VCaP (cell line): ENCODE results near the gene EML3.
A peak's percentile ranks its signal among the peaks of the same experiment; 100 is the strongest.
"Not testable (repeated sequence)": the region's sequence is repeated elsewhere in the genome, so short reads cannot be mapped to it uniquely, and the experiment has no call there.

Experiments used
- H3K27ac ChIP-seq: fragments of 450-650 bp; 2 replicates; pipeline ENCODE4 v1.5.1; 2017
- TF ChIP-seq, protein P1 (sequence below): fragments of 450-650 bp; conservative IDR thresholded peaks from 2 replicates; pipeline ENCODE4 v1.5.1; 2017; ENCODE audit warnings: mild to moderate bottlenecking, moderate library complexity

EML3 gene

GRCh38 chr11:62569611-62570010, 43.0 kb downstream of the EML3 start:
- peak overlapping the region; percentile 21; the same call in 1 of the 2 replicates for H3K27ac ChIP-seq
- TF ChIP-seq, protein P1, sequence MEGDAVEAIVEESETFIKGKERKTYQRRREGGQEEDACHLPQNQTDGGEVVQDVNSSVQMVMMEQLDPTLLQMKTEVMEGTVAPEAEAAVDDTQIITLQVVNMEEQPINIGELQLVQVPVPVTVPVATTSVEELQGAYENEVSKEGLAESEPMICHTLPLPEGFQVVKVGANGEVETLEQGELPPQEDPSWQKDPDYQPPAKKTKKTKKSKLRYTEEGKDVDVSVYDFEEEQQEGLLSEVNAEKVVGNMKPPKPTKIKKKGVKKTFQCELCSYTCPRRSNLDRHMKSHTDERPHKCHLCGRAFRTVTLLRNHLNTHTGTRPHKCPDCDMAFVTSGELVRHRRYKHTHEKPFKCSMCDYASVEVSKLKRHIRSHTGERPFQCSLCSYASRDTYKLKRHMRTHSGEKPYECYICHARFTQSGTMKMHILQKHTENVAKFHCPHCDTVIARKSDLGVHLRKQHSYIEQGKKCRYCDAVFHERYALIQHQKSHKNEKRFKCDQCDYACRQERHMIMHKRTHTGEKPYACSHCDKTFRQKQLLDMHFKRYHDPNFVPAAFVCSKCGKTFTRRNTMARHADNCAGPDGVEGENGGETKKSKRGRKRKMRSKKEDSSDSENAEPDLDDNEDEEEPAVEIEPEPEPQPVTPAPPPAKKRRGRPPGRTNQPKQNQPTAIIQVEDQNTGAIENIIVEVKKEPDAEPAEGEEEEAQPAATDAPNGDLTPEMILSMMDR: no peak

GRCh38 chr11:62567018-62567633, 45.4 kb downstream of the EML3 start:
- peak overlapping the region; percentile 39 for H3K27ac ChIP-seq
- TF ChIP-seq, protein P1: no peak

DNA sequence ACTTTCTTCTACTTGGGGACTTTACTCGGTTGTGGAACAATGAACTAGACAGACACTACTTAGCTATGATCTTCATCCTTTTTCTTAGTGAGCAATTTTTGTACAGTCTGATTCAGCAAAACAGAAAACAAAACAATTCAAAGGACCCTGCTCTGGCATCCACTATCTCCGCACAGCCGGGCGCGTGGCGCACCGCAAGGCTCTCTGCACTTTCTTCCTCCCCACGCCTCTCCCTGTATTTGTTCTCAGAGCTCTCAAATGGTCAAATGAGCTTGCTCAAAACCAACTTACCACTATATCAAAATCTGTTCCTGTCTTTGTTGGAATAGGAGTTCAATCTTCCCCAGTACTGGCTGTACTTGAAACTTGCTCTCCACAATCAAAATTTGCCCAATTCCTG, 46.3 kb downstream of the EML3 start:
- peak overlapping the region; percentile 39 for H3K27ac ChIP-seq
- TF ChIP-seq, protein P1: no peak

DNA sequence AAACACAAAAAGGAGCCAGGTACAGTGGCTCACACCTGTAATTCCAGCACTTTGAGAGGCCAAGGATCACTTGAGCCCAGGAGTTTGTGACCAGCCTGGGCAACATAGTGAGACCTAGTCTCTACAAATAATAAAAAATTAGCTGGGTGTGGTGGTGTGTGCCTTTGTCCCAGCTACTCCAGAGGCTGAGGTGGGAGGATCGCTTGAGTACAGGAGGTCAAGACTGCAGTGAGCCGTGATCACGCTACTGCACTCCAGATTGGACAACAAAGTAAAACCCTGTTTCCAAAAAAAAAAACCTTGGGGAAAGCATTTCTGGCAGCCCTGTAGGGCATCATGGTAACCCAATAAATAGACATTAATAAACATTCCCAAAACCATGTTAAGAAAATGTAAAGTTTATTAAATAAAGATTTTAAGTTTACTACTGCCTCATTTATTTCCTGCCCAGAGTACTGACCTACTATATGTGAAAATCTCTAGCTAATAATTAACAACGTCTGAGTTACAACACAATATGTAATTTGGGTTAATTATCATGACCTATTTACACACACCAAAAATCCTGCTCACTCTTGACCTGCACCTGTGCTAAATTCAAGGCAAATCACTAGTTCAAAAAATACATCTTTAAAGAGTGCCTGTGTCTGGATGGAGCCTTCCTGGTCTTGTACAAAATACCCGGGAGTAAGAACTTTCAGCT, 47.3 kb downstream of the EML3 start:
- TF ChIP-seq, protein P1: no peak
- H3K27ac ChIP-seq: peak overlapping the region; percentile 39

GRCh38 chr11:62561677-62562230, 50.8 kb downstream of the EML3 start:
- peak overlapping the region; percentile 26 for H3K27ac ChIP-seq

- TF ChIP-seq, protein P1: peak; percentile 83
- H3K27ac ChIP-seq: peak overlapping the region; percentile 26
These were observed 51.9 kb downstream of the EML3 start for GRCh38 chr11:62560566-62561103.

DNA sequence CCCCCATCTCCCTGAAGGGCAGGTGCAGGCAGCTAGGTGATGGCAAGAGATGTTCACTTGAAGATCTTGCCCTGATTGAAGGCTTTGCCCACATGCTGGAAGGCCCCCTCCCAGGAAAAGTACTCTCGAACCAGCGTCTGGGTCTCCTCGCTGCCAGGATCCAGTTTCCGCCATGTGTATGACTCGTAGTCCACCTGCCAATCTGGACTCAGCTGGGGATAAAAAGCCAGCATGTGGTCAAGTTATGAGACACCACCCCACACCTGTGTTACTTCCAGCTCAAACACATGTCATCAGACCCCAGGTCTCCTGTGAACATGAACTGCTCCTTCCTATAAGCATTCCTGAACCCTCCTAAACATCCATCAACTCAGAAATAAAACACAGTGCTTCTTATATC, 52.9 kb downstream of the EML3 start:
- not testable (repeated sequence) for H3K27ac ChIP-seq

- H3K27ac ChIP-seq: peak overlapping the region; percentile 83; the same call in 1 of the 2 replicates
- TF ChIP-seq, protein P1: no peak
These were observed 53.4 kb downstream of the EML3 start for GRCh38 chr11:62559204-62559603.
